Ishikawa (cell line): ENCODE results near the gene TFB2M.

Source experiments
- CEBPB ChIP-seq: IDR thresholded peaks from 2 replicates; pipeline ENCODE4 v1.6.1; 2012
- EGR1 ChIP-seq: IDR thresholded peaks from 2 replicates; pipeline ENCODE4 v1.6.1; 2012
- EP300 ChIP-seq: IDR thresholded peaks from 2 replicates; pipeline ENCODE4 v1.6.1; 2012; ENCODE audit warnings: borderline replicate concordance
- USF1 ChIP-seq: IDR thresholded peaks from 2 replicates; pipeline ENCODE4 v1.6.1; 2012
- YY1 ChIP-seq: IDR thresholded peaks from 2 replicates; pipeline ENCODE4 v1.6.1; 2012; ENCODE audit warnings: low read depth

GRCh38 chr1:246588159-246588721, 22.2 kb upstream of the TFB2M start:
- TF ChIP-seq EP300 (no peak), USF1 (no peak), EGR1 (no peak), CEBPB (no peak), YY1 (no peak)
